ENCODE measurements around the gene CTNNA3.

The CTNNA3 gene

GRCh38 chr10:66162560-66163143 lies 1533.3 kb downstream of the CTNNA3 start:
- no peak overlapping the region for H3K9ac ChIP-seq (ENCODE audit: low read length)
- H3K79me2 ChIP-seq (ENCODE audit: insufficient read depth, low read length), result no peaks in the 10 kb centered on the region
- TF ChIP-seq CTCF (IDR thresholded peaks at IDR 0.05; ENCODE audit: insufficient read depth, low read length, poor library complexity, severe bottlenecking) (no peak), EZH2phosphoT487 (conservative IDR thresholded peaks at IDR 0.05; ENCODE audit: low read length) (no peak)
- H3K4me3 ChIP-seq (ENCODE audit: insufficient read depth, low read length, poor library complexity, severe bottlenecking), result no peak overlapping the region
- H3K27ac ChIP-seq (ENCODE audit: low read depth, low read length), result no peak overlapping the region
- no peaks in the 10 kb centered on the region for H3K9me2 ChIP-seq (replicated peaks; ENCODE audit: insufficient read depth, low read length)
- H3F3A ChIP-seq (ENCODE audit: insufficient read depth), result no peaks in the 10 kb centered on the region
- no peaks in the 10 kb centered on the region for H3K36me3 ChIP-seq (ENCODE audit: low read length)
- H3K4me2 ChIP-seq (ENCODE audit: low read depth, low read length, poor library complexity, severe bottlenecking), result no peak overlapping the region
- H3K9me3 ChIP-seq (ENCODE audit: insufficient read depth, low read length), result no peaks in the 10 kb centered on the region
- no peaks in the 10 kb centered on the region for H4K20me1 ChIP-seq (ENCODE audit: low read depth, low read length)
- no peak overlapping the region for H2AFZ ChIP-seq (ENCODE audit: low read depth, low read length, severe bottlenecking)
- no peaks in the 10 kb centered on the region for H3K27me3 ChIP-seq (ENCODE audit: low read length)

- Histone ChIP-seq H3K27me3 (ENCODE audit: low read length) (no peaks in the 10 kb centered on the region), H3K36me3 (ENCODE audit: low read length) (no peaks in the 10 kb centered on the region), H3K27ac (ENCODE audit: low read depth, low read length) (no peak overlapping the region), H3F3A (ENCODE audit: insufficient read depth) (no peaks in the 10 kb centered on the region), H3K9me3 (ENCODE audit: insufficient read depth, low read length) (no peaks in the 10 kb centered on the region), H3K4me3 (ENCODE audit: insufficient read depth, low read length, poor library complexity, severe bottlenecking) (no peak overlapping the region), H3K9ac (ENCODE audit: low read length) (no peak overlapping the region), H3K4me2 (ENCODE audit: low read depth, low read length, poor library complexity, severe bottlenecking) (no peak overlapping the region), H4K20me1 (ENCODE audit: low read depth, low read length) (no peaks in the 10 kb centered on the region), H3K9me2 (replicated peaks; ENCODE audit: insufficient read depth, low read length) (no peaks in the 10 kb centered on the region), H2AFZ (ENCODE audit: low read depth, low read length, severe bottlenecking) (no peak overlapping the region), H3K79me2 (ENCODE audit: insufficient read depth, low read length) (no peaks in the 10 kb centered on the region)
- TF ChIP-seq EZH2phosphoT487 (conservative IDR thresholded peaks at IDR 0.05; ENCODE audit: low read length) (no peak), CTCF (IDR thresholded peaks at IDR 0.05; ENCODE audit: insufficient read depth, low read length, poor library complexity, severe bottlenecking) (no peak)
Measured at GRCh38 chr10:66151346-66151745, 1544.6 kb downstream of the CTNNA3 start.

GRCh38 chr10:66148312-66148711 lies 1547.7 kb downstream of the CTNNA3 start:
- Histone ChIP-seq H4K20me1 (ENCODE audit: low read depth, low read length) (no peaks in the 10 kb centered on the region), H3K9me2 (replicated peaks; ENCODE audit: insufficient read depth, low read length) (no peaks in the 10 kb centered on the region), H3F3A (ENCODE audit: insufficient read depth) (no peaks in the 10 kb centered on the region), H3K9me3 (ENCODE audit: insufficient read depth, low read length) (no peaks in the 10 kb centered on the region), H3K4me3 (ENCODE audit: insufficient read depth, low read length, poor library complexity, severe bottlenecking) (no peak overlapping the region), H3K27ac (ENCODE audit: low read depth, low read length) (no peak overlapping the region), H3K4me2 (ENCODE audit: low read depth, low read length, poor library complexity, severe bottlenecking) (no peak overlapping the region), H3K9ac (ENCODE audit: low read length) (no peak overlapping the region), H3K36me3 (ENCODE audit: low read length) (no peaks in the 10 kb centered on the region), H3K27me3 (ENCODE audit: low read length) (no peaks in the 10 kb centered on the region), H3K79me2 (ENCODE audit: insufficient read depth, low read length) (no peaks in the 10 kb centered on the region), H2AFZ (ENCODE audit: low read depth, low read length, severe bottlenecking) (no peak overlapping the region)
- no peak for TF ChIP-seq EZH2phosphoT487 (conservative IDR thresholded peaks at IDR 0.05; ENCODE audit: low read length)

GRCh38 chr10:66144016-66144415 lies 1552.0 kb downstream of the CTNNA3 start:
- Histone ChIP-seq H3F3A (ENCODE audit: insufficient read depth) (no peaks in the 10 kb centered on the region), H3K9me2 (replicated peaks; ENCODE audit: insufficient read depth, low read length) (no peaks in the 10 kb centered on the region), H3K36me3 (ENCODE audit: low read length) (no peaks in the 10 kb centered on the region), H2AFZ (ENCODE audit: low read depth, low read length, severe bottlenecking) (no peak overlapping the region), H3K9me3 (ENCODE audit: insufficient read depth, low read length) (no peaks in the 10 kb centered on the region), H3K4me2 (ENCODE audit: low read depth, low read length, poor library complexity, severe bottlenecking) (no peak overlapping the region), H3K27me3 (ENCODE audit: low read length) (no peaks in the 10 kb centered on the region), H3K4me3 (ENCODE audit: insufficient read depth, low read length, poor library complexity, severe bottlenecking) (no peak overlapping the region), H4K20me1 (ENCODE audit: low read depth, low read length) (no peaks in the 10 kb centered on the region), H3K79me2 (ENCODE audit: insufficient read depth, low read length) (no peaks in the 10 kb centered on the region), H3K9ac (ENCODE audit: low read length) (no peak overlapping the region), H3K27ac (ENCODE audit: low read depth, low read length) (no peak overlapping the region)
- TF ChIP-seq EZH2phosphoT487 (conservative IDR thresholded peaks at IDR 0.05; ENCODE audit: low read length), result no peak
- no peak for TF ChIP-seq CTCF (IDR thresholded peaks at IDR 0.05; ENCODE audit: insufficient read depth, low read length, poor library complexity, severe bottlenecking)
